MM.1S (cell line): ENCODE measurements around the gene CCDC18.
A peak's percentile ranks its signal among the peaks of the same experiment; 100 is the strongest.
"Not testable (repeated sequence)": the region's sequence is repeated elsewhere in the genome, so short reads cannot be mapped to it uniquely, and the experiment has no call there.

ENCODE experiments used
- DNase-seq: peaks from one replicate; pipeline ENCODE4 v3.0.0-alpha.2; 2015
- H2AFZ ChIP-seq: fragments of 300-600 bp; sonication (generic); 2 replicates; pipeline ENCODE4 v1.6.0; 2016; ENCODE audit warnings: antibody characterized with exemption, low read length
- H3F3A ChIP-seq: fragments of 300-600 bp; sonication (generic); 2 replicates; pipeline ENCODE4 v1.6.1; 2016; ENCODE audit warnings: mild to moderate bottlenecking, antibody characterized with exemption, low read length, moderate library complexity, mixed read lengths; ENCODE audit not compliant: insufficient read depth
- H3K27ac ChIP-seq: fragments of 300-600 bp; sonication (generic); 2 replicates; pipeline ENCODE4 v1.5.1; 2016; ENCODE audit warnings: mild to moderate bottlenecking, low read length
- H3K27me3 ChIP-seq: fragments of 300-600 bp; sonication (generic); replicated peaks from 2 replicates; pipeline ENCODE4 v1.6.0; 2016; ENCODE audit warnings: low read length; ENCODE audit not compliant: insufficient read depth
- H3K36me3 ChIP-seq: fragments of 300-600 bp; sonication (generic); replicated peaks from 2 replicates; pipeline ENCODE4 v1.6.1; 2016; ENCODE audit warnings: mild to moderate bottlenecking, low read length, mixed read lengths; ENCODE audit not compliant: insufficient read depth
- H3K4me1 ChIP-seq: fragments of 300-600 bp; sonication (generic); 2 replicates; pipeline ENCODE4 v1.6.1; 2016; ENCODE audit warnings: low read length, mixed read lengths
- H3K4me2 ChIP-seq: fragments of 300-600 bp; sonication (generic); 2 replicates; pipeline ENCODE4 v1.6.0; 2016; ENCODE audit warnings: low read depth, low read length
- H3K4me3 ChIP-seq: fragments of 300-600 bp; sonication (generic); 2 replicates; pipeline ENCODE4 v1.5.1; 2016; ENCODE audit warnings: low read length, mixed read lengths
- H3K79me2 ChIP-seq: fragments of 300-600 bp; sonication (generic); 2 replicates; pipeline ENCODE4 v1.6.1; 2016; ENCODE audit warnings: mixed run types, low read length, mixed read lengths
- H3K9ac ChIP-seq: fragments of 300-600 bp; sonication (generic); 2 replicates; pipeline ENCODE4 v1.6.1; 2016; ENCODE audit warnings: low read length, mixed read lengths
- H3K9me2 ChIP-seq: fragments of 300-600 bp; sonication (generic); replicated peaks from 2 replicates; pipeline ENCODE4 v1.6.1; 2016; ENCODE audit warnings: mild to moderate bottlenecking, low read length, mixed read lengths; ENCODE audit not compliant: insufficient read depth
- H3K9me3 ChIP-seq: fragments of 300-600 bp; sonication (generic); replicated peaks from 2 replicates; pipeline ENCODE4 v1.6.1; 2016; ENCODE audit warnings: mild to moderate bottlenecking, low read length, mixed read lengths; ENCODE audit not compliant: insufficient read depth
- H4K20me1 ChIP-seq: fragments of 300-600 bp; sonication (generic); 2 replicates; pipeline ENCODE4 v1.6.1; 2016; ENCODE audit warnings: mild to moderate bottlenecking, low read length, moderate library complexity, mixed read lengths; ENCODE audit not compliant: insufficient read depth
- CTCF ChIP-seq: fragments of 300-600 bp; sonication (generic); IDR thresholded peaks from 2 replicates; pipeline ENCODE4 v1.5.1; 2016; ENCODE audit warnings: antibody characterized with exemption, low read length, mixed read lengths
- EZH2 ChIP-seq: fragments of 300-600 bp; sonication (generic); optimal IDR thresholded peaks from 2 replicates; pipeline ENCODE3; 2017; ENCODE audit warnings: low read depth, mild to moderate bottlenecking, antibody characterized with exemption, low read length, mixed read lengths
- EZH2phosphoT487 ChIP-seq: fragments of 300-600 bp; sonication (generic); IDR thresholded peaks from 2 replicates; pipeline ENCODE4 v1.6.1; 2018; ENCODE audit warnings: antibody characterized with exemption, low read length

CCDC18 gene

DNA sequence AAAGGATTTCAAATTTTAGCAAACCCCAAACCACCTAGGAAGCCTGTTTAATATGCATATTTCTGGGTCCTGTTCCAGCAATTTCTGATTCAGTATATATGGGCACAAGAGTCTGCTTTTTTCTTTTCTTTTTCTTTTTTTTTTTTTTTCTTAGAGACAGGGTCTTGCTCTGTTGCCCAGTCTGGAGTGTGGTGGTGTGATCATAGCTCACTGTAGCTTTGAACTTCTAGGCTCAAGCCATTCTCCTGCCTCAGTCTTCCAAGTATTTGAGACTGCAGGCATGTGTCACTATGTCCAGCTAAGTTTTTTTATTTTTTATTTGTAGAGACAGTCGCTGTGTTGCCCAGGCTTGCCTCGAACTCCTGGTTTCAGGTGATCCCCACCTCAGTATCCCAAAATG, 34.8 kb downstream of the CCDC18 start:
- Histone ChIP-seq H3K27ac (no peak overlapping the region), H3K79me2 (no peaks in the 10 kb centered on the region), H3K4me1 (peaks cover 6% of the 10 kb centered on the region; the same call in 1 of the 2 replicates), H3K27me3 (no peaks in the 10 kb centered on the region), H3K36me3 (no peaks in the 10 kb centered on the region), H3F3A (no peaks in the 10 kb centered on the region), H3K4me2 (no peak overlapping the region), H3K9me3 (no peaks in the 10 kb centered on the region), H3K9me2 (no peaks in the 10 kb centered on the region), H3K4me3 (no peak overlapping the region), H2AFZ (no peak overlapping the region), H4K20me1 (no peaks in the 10 kb centered on the region), H3K9ac (no peak overlapping the region)
- no peak for DNase-seq
- TF ChIP-seq EZH2, result no peak
- no peak for TF ChIP-seq CTCF
- TF ChIP-seq EZH2phosphoT487, result no peak

DNA sequence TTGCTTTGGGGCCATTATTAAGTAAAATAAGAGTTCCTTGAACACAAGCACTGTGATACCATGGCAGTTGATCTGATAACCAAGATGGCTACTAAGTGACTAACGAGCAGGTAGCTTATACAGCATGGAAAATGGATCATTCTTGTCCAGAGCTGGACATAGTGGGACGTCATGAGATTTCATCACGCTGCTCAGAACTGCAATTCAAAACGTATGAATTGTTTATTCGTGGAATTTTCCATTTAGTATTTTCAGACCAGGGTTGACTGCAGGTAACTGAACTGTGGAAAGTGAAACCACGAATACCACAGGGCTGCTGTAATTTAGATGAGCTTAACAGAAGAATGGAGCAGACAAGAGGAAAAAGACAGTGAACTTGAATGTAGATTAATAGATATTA, 38.9 kb downstream of the CCDC18 start:
- H3K4me3 ChIP-seq, result peak overlapping the region; percentile 36; the same call in 1 of the 2 replicates
- H3K79me2 ChIP-seq, result no peaks in the 10 kb centered on the region
- no peaks in the 10 kb centered on the region for H3K27me3 ChIP-seq
- no peaks in the 10 kb centered on the region for H3K36me3 ChIP-seq
- H4K20me1 ChIP-seq, result no peaks in the 10 kb centered on the region
- H3F3A ChIP-seq, result no peaks in the 10 kb centered on the region
- DNase-seq, result peak; percentile 58
- no peaks in the 10 kb centered on the region for H3K9me2 ChIP-seq
- no peaks in the 10 kb centered on the region for H3K9me3 ChIP-seq
- H3K4me2 ChIP-seq, result peak overlapping the region; percentile 27; the same call in 1 of the 2 replicates
- TF ChIP-seq CTCF, result no peak
- no peak for TF ChIP-seq EZH2phosphoT487
- peaks cover 8% of the 10 kb centered on the region; the same call in 1 of the 2 replicates for H3K4me1 ChIP-seq
- H3K9ac ChIP-seq, result no peak overlapping the region
- peak overlapping the region; percentile 46; the same call in 1 of the 2 replicates for H2AFZ ChIP-seq
- peak overlapping the region; percentile 22; the same call in 1 of the 2 replicates for H3K27ac ChIP-seq

- not testable (repeated sequence) for H3K79me2 ChIP-seq, H3K4me1 ChIP-seq, H3K27me3 ChIP-seq, H4K20me1 ChIP-seq, DNase-seq, H3K4me2 ChIP-seq, H3K9me2 ChIP-seq, H3K4me3 ChIP-seq, H3K27ac ChIP-seq, H3K9me3 ChIP-seq, H2AFZ ChIP-seq, H3K9ac ChIP-seq, H3K36me3 ChIP-seq, H3F3A ChIP-seq
Observed at GRCh38 chr1:93220716-93221115, 40.2 kb downstream of the CCDC18 start.

- Histone ChIP-seq H3K79me2 (no peaks in the 10 kb centered on the region), H3K9ac (no peak overlapping the region), H3K9me3 (no peaks in the 10 kb centered on the region), H3K4me3 (no peak overlapping the region), H3F3A (no peaks in the 10 kb centered on the region), H3K36me3 (no peaks in the 10 kb centered on the region), H3K9me2 (no peaks in the 10 kb centered on the region), H3K4me1 (peaks cover 10% of the 10 kb centered on the region; the same call in 1 of the 2 replicates), H3K27ac (no peak overlapping the region), H3K4me2 (no peak overlapping the region), H3K27me3 (no peaks in the 10 kb centered on the region), H4K20me1 (no peaks in the 10 kb centered on the region), H2AFZ (no peak overlapping the region)
- DNase-seq, result no peak
- TF ChIP-seq CTCF (no peak), EZH2 (no peak), EZH2phosphoT487 (no peak)
Observed at GRCh38 chr1:93221913-93222312, 41.4 kb downstream of the CCDC18 start.
